OCI-LY7 (cell line): Measurements from ENCODE around the gene AOPEP.

Experiments
- CTCF ChIP-seq: fragments of 200-600 bp; sonication (generic); conservative IDR thresholded peaks from 2 replicates; pipeline ENCODE4 v1.5.1; 2014; ENCODE audit warnings: mild to moderate bottlenecking, antibody characterized with exemption, low read length, moderate library complexity, mixed read lengths
- EZH2phosphoT487 ChIP-seq: fragments of 200-600 bp; sonication (generic); IDR thresholded peaks from 2 replicates; pipeline ENCODE4 v1.6.1; 2018; ENCODE audit warnings: low read depth, borderline replicate concordance, mild to moderate bottlenecking, mixed run types, antibody characterized with exemption, low read length, moderate library complexity, mixed read lengths

DNA sequence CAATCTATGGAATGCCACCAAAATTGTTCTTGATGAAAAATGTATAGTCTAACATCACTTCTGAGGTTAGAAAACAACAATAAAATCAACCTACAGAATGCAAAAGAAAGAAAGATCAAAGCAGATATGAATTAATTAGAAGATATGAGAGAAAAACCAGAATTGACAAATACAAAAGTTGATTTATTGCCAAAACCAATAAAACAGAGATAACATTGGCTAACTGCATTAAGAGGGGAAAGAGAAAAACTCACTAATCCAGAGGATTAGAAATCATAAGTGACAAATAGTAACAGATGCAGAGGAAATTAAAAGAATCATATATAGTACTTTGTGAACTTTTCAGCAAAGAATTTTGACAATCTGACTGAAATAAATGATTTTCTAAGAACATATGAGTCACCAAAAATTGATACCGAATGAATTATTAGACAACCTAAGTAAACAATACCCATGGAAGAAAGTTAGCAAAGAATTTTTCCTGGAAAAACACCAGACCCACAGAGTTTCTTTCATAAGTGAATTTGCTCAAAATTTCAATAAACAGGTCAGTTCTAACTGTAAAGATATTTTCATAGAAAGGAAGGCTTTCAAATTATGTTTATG lies 167.7 kb downstream of the AOPEP start:
- TF ChIP-seq CTCF, result no peak
- TF ChIP-seq EZH2phosphoT487, result no peak
